HG03565 (cell line): Measurements from ENCODE around the gene LRRC14B.

ENCODE experiments used
- ATAC-seq: cut with Tn5 transposase; IDR thresholded peaks from one replicate; pipeline ENCODE4 v1.9.1; 2021; ENCODE audit warnings: mild to moderate bottlenecking, moderate library complexity; ENCODE audit not compliant: unreplicated experiment

The LRRC14B gene

DNA sequence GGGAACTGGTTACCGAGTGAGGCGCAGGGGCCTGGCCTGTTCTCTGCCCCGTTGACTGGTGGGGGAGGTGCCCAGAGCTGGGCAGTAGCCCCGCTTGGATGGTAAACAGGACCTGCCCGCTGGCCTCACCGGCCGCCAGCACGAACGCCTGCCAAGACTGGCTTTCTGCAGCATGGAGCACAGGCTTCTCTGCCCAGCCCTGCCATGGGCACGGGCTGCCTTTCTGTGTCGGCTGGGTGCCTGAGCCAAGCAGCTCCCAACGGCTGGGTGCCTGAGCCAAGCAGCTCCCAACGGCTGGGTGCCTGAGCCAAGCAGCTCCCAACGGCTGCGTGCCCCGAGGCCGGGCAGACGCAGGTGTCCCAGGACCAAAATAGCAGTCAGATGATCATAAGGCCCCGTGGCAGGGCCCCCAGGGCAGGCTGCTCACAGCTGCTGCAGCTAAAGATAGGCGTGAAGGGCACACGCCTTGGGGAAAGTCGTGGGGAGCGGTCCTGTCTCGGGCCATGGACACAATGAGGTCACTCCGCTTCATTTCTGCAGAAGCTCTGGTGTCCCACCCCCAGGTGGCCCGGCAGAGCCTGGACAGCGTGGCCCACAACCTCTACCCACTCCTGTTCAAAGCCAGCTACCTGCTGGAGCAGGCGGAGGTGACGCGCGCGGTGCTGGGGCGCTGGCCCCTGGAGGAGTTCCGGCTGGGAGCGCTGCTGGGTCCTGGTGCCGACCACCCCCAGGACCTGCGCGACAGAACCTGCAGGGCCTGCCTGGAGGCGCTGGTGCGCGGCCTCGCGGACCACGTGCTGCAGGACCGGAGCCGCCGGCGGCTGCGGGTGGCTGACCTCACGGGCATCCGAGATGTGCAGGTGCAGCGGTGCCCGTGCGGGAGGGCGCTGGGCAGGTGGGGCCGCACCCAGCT is at the start of gene LRRC14B:
Gene LRRC14B, plus strand, starts transcription at position 460 of the 913 bp plus-strand sequence. Its CDS starts 44 bp downstream, at position 504.
- ATAC-seq = no peak

DNA sequence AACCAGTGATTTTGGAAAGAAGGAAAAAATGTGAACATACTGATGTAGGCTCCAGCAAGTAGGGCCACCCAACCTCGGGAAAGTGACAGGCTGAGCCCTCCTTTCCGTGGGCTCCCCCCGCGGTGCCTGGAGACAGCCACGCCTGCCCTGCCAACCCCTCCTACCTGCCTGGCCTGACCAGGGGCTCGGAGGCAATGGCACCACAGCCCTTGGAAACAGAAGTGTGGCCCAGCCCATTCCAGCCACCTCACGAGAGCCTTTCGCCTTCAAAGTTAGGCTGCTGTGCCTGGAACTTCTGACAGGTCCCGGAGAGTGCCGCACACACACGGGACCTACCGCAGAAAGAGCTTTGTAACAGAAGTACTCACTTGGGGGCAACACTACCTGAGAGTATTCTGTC is 49.5 kb upstream of the LRRC14B start:
- ATAC-seq = no peak

GRCh38 chr5:142246-142810 is 49.0 kb upstream of the LRRC14B start:
- no peak for ATAC-seq

DNA sequence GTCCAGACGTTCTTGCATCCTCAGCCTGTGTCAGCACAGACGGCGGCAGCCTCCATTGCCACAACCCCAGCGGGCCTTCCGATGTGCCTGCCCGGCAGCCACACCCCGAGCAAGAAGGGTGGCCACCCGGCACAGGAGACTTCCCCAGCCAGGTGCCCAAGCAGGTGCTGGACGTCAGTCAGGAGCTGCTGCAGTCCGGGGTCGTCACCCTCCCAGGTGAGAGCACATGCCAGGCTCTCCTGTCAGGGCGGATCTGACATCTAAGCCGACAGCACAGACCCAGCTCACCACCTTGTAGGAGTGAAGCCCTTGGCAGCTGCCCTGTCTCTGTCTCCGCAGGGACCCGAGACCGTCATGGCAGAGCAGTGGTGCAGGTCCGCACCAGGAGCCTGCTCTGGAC is 48.3 kb upstream of the LRRC14B start:
- ATAC-seq = no peak

- no peak for ATAC-seq
Observed at GRCh38 chr5:144941-145340, 46.4 kb upstream of the LRRC14B start.

- no peak for ATAC-seq
Observed at GRCh38 chr5:145585-146323, 45.5 kb upstream of the LRRC14B start.

DNA sequence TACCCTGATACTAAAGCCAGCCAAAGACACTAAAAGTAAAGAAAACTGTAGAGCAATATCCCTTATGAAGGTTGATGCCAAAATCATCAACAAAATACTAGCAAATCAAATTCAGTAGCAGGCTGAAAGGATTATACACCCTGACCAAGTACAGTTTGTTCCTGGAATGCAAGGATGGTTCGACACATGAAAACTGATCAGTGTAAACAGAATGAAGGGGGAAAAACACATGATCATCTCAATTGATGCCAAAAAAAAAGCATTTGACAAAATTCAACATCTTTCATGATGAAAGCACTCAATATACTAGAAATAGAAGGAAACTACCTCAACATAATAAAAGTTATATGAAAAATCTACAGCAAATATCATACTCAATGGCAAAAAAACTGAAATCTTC is 43.5 kb upstream of the LRRC14B start:
- ATAC-seq = no peak

DNA sequence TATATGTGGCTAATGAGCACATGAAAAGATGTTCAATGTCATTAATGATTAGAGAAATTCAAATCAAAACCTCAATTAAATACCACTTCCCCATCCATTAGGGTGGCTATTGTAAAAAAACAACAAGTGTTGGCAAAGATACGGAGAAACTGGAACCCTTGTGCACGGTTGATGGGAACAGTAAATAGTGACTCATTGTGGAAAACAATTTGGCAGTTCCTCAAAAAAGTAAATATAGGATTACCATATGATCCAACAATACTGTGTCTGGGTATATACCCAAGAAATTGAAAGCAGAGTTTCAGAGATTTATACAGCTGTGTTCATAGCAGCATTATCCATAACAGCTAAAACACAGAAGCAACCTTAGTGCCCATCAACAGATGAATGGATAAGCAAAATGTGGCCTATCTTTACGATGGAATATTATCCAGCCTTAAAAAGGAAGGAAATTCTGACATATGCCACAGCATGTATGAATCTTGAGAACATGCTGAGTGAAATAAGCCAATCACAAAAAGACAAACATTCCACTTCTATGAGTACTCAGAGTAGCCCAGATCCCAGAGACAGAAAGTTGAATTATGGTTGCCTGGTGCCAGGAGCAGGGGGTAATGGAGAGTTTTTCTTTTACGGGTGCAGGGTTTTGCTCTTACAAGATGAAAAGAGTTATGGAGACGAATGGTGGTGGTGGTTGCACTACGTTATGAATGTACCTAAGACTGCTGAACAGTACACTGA is 41.4 kb upstream of the LRRC14B start:
- no peak for ATAC-seq

- no peak for ATAC-seq
Observed at GRCh38 chr5:150746-151145, 40.5 kb upstream of the LRRC14B start.

GRCh38 chr5:152077-152476 is 39.2 kb upstream of the LRRC14B start:
- ATAC-seq = no peak

GRCh38 chr5:153256-153655 is 38.0 kb upstream of the LRRC14B start:
- ATAC-seq = no peak

DNA sequence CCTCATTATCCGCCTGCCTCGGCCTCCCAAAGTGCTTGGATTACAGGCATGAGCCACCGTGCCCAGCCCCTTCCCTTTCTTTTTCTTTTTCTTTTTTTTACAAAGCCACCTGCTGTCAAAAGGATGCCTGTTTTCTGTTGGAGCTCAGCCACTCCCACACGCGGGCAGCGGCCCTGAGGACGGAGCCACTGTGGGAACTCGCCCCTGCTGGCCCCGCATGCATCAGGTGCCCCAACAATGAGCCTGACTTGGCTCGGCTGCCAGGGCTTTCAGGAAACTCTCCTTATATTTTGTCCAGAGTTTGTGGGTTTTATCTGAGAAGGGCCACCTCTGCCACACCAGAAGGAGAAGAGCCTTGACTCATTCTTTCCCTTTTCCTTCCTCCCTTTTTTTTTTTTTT is 37.1 kb upstream of the LRRC14B start:
- ATAC-seq = no peak

DNA sequence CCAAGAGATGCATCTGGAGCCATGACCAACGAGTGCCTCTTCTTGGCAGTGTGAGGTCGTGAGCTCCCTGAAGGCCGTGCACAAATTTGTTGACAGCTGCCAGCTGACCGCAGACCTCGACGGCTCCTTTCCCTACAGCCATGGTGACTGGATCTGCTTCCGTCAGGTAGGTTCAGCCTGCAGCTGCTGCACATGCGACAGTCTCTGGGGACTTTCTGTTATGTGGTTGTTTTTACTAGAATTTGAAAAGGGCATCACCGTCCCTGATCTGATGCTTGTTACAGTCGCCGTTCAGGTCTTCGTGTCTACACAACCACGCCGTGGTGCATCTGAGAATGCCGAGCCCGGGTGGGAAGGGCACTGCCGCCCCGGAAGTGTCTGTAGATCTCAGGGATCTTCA is 36.5 kb upstream of the LRRC14B start:
- ATAC-seq = no peak

DNA sequence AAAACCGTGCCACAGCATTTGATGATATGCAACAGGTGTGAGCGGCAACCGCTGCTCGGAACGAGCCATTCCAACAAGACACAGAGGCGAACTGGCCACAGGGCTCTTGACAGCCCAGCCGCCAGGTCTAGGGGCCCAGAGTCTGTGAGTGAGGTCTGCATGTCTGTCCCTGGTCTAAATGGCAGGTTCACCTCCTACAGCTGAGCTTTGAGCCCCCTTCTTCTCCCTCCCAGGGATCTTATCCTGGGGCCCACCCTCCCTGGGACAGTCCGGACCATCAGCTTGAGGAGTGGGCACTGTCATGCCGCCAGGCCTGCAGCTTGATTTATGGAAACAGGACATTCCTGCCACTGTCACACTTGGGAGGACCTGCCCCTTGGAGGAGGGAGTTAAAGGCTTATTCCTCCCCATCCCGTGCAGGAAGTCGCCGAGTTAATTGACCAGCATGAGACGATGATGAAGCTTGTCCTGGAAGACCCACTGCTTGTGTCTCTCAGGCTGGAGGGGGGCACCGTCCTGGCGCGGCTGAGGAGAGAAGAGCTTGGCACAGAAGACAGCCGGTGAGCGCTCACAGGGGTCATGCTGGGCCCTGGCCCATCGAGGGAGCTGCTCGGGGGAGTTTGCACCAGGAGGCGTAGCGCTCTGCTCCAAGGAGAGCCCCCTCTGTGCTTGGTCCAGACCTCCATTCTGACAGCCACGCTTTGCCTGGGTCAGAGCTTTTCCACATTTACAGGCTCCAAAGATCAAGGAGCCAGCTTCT is 35.5 kb upstream of the LRRC14B start:
- ATAC-seq = no peak

DNA sequence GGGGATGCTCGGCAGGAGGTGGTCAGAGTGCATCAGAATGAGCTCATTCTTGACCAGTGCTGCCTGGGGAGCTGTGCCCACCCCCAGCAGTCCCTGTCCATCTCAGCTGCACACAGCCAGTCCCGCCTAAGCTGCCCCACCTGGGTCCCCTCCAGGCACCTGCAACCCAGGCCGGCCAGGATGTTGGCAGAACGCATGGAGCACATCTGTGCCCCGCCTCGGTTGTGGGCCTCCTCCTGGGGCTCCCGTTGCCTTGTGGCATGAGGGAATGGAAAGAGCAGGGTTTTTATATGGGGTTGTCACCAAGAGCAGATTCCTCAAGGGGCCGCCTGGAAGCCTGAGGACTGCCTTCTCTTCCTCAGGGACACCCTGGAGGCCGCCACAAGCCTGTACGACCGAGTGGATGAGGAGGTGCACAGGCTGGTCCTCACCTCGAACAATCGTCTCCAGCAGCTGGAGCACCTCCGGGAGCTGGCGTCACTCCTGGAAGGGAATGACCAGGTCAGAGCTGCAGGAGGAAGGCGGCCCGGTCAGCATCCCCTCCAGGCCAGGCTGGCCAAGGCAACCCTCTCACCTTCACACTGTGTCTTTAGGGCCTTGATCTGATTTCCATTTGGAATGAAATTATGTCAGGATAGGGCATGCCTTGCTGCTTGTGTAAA is 34.8 kb upstream of the LRRC14B start:
- no peak for ATAC-seq

DNA sequence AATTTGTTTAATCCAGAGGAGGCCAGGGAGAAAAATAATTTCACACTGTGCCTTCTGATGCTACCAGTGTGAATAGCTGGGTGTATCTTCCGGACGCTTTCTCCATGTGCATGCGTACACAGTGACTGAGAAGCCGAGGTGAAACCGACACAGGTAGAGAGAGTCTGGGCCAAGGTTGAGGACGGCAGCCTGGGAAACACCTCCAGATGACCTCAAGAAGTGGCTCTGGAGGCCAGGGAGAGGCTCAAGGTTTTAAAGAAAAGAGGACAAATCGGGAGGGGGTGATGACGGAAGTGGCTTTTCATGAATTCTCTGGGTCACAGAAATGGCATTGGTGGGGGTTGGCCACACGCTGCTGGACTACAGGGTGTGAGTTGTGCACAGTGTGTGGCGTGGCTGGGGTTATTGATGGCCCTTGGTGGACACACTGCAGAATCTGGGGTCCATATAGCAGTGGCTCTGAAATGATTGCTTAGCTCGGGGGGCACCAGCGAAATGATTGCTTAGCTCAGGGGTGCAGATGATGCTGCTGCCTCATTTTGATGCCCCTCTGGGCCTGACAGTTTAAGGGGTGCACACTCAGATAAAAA is 34.1 kb upstream of the LRRC14B start:
- ATAC-seq = no peak

- no peak for ATAC-seq
Observed at GRCh38 chr5:157801-158200, 33.5 kb upstream of the LRRC14B start.

GRCh38 chr5:158807-159447 is 32.4 kb upstream of the LRRC14B start:
- no peak for ATAC-seq
